WTC11 (cell line): Measurements from ENCODE around the gene DPP10. TPM values are rescaled to one million over a fixed set of nuclear protein-coding genes. Genes with fewer than 3 reads are reported as not detected.

Experiments used
- ATAC-seq: fragments of 200-7000 bp; cut with Tn5 transposase; 2 replicates; pipeline ENCODE4 v1.10.0; 2021; ENCODE audit warnings: mild to moderate bottlenecking, moderate library complexity
- CTCF ChIA-PET: fragments of 300-600 bp; sonication (Branson Sonifier 250); formaldehyde crosslinking; loops from one replicate; lab custom pipeline; 2021; ENCODE audit warnings: antibody characterized with exemption; lab: Charles Lee
- POLR2A ChIA-PET: fragments of 350-600 bp; sonication (Branson Sonifier 250); formaldehyde crosslinking; loops from one replicate; lab custom pipeline; 2021; ENCODE audit warnings: antibody characterized with exemption; lab: Charles Lee
- DNase-seq: peaks from one replicate; pipeline ENCODE4 v3.0.0; 2021; ENCODE audit warnings: low spot score
- H3K27ac Mint-ChIP-seq: 2 replicates; pipeline ENCODE4 v1.8.0; 2021; ENCODE audit warnings: mixed read lengths
- H3K27me3 Mint-ChIP-seq: 2 replicates; pipeline ENCODE4 v1.8.0; 2021; ENCODE audit warnings: low read depth, mild to moderate bottlenecking, moderate library complexity, mixed read lengths
- H3K36me3 Mint-ChIP-seq: 2 replicates; pipeline ENCODE4 v1.8.0; 2021; ENCODE audit warnings: mixed read lengths
- H3K4me1 Mint-ChIP-seq: 2 replicates; pipeline ENCODE4 v1.8.0; 2022; ENCODE audit warnings: mixed read lengths
- H3K4me3 Mint-ChIP-seq: 2 replicates; pipeline ENCODE4 v1.8.0; 2021; ENCODE audit warnings: mild to moderate bottlenecking, moderate library complexity, mixed read lengths
- H3K9me3 Mint-ChIP-seq: 2 replicates; pipeline ENCODE4 v1.8.0; 2021; ENCODE audit warnings: mixed read lengths
- ATF1 ChIP-seq: sonication (generic); formaldehyde crosslinking; IDR thresholded peaks from 2 replicates; pipeline ENCODE4 v1.8.1; 2023; ENCODE audit warnings: mild to moderate bottlenecking, moderate library complexity, missing genetic modification reagents
- ATF6 ChIP-seq: sonication (generic); formaldehyde crosslinking; IDR thresholded peaks from 2 replicates; pipeline ENCODE4 v1.8.1; 2023; ENCODE audit warnings: mild to moderate bottlenecking, missing genetic modification reagents
- CBFB ChIP-seq: sonication (generic); formaldehyde crosslinking; IDR thresholded peaks from 2 replicates; pipeline ENCODE4 v1.8.1; 2022; ENCODE audit warnings: mild to moderate bottlenecking, low read depth, missing genetic modification reagents
- CDX4 ChIP-seq: fragments of 250-450 bp; sonication (Bioruptor Pico); IDR thresholded peaks from 2 replicates; pipeline ENCODE4 v1.9.0; 2021; ENCODE audit warnings: moderate library complexity, mild to moderate bottlenecking, inconsistent platforms, borderline replicate concordance
- E2F1 ChIP-seq: sonication (generic); formaldehyde crosslinking; IDR thresholded peaks from 2 replicates; pipeline ENCODE4 v1.8.0; 2022; ENCODE audit warnings: mild to moderate bottlenecking, missing genetic modification reagents
- E2F4 ChIP-seq: sonication (generic); formaldehyde crosslinking; IDR thresholded peaks from 2 replicates; pipeline ENCODE4 v1.8.1; 2022; ENCODE audit warnings: low read depth, mild to moderate bottlenecking, moderate library complexity, missing genetic modification reagents, borderline replicate concordance
- E2F5 ChIP-seq: sonication (generic); formaldehyde crosslinking; IDR thresholded peaks from 2 replicates; pipeline ENCODE4 v1.8.1; 2022; ENCODE audit warnings: mild to moderate bottlenecking, moderate library complexity, missing genetic modification reagents
- FOXP4 ChIP-seq: sonication (generic); formaldehyde crosslinking; IDR thresholded peaks from 2 replicates; pipeline ENCODE4 v1.8.0; 2022; ENCODE audit warnings: mild to moderate bottlenecking, missing genetic modification reagents
- JUN ChIP-seq: sonication (generic); formaldehyde crosslinking; IDR thresholded peaks from 2 replicates; pipeline ENCODE4 v1.8.0; 2023; ENCODE audit warnings: mild to moderate bottlenecking, missing genetic modification reagents
- KAT7 ChIP-seq: sonication (generic); formaldehyde crosslinking; IDR thresholded peaks from 2 replicates; pipeline ENCODE4 v1.8.1; 2023; ENCODE audit warnings: missing genetic modification reagents, mild to moderate bottlenecking, borderline replicate concordance
- SMAD3 ChIP-seq: sonication (generic); formaldehyde crosslinking; IDR thresholded peaks from 2 replicates; pipeline ENCODE4 v1.8.0; 2022; ENCODE audit warnings: missing genetic modification reagents, mild to moderate bottlenecking, borderline replicate concordance
- SP1 ChIP-seq: sonication (generic); formaldehyde crosslinking; conservative IDR thresholded peaks from 2 replicates; pipeline ENCODE4 v1.8.1; 2022; ENCODE audit warnings: missing genetic modification reagents
- STAT6 ChIP-seq: sonication (generic); formaldehyde crosslinking; conservative IDR thresholded peaks from 2 replicates; pipeline ENCODE4 v1.8.1; 2023; ENCODE audit warnings: mild to moderate bottlenecking, low read depth, missing genetic modification reagents, moderate library complexity
- TEAD1 ChIP-seq: sonication (generic); formaldehyde crosslinking; IDR thresholded peaks from 2 replicates; pipeline ENCODE4 v1.8.0; 2022; ENCODE audit warnings: mild to moderate bottlenecking, missing genetic modification reagents
- TEAD4 ChIP-seq: sonication (generic); formaldehyde crosslinking; IDR thresholded peaks from 2 replicates; pipeline ENCODE4 v1.8.0; 2022; ENCODE audit warnings: mild to moderate bottlenecking, missing genetic modification reagents
- ZBTB21 ChIP-seq: sonication (generic); formaldehyde crosslinking; IDR thresholded peaks from 2 replicates; pipeline ENCODE4 v1.8.1; 2023; ENCODE audit warnings: mild to moderate bottlenecking, missing genetic modification reagents, borderline replicate concordance
- ZBTB43 ChIP-seq: sonication (generic); formaldehyde crosslinking; IDR thresholded peaks from 2 replicates; pipeline ENCODE4 v1.8.1; 2023; ENCODE audit warnings: mild to moderate bottlenecking, missing genetic modification reagents
- ZMAT4 ChIP-seq: fragments of 250-450 bp; sonication (Bioruptor Pico); IDR thresholded peaks from 2 replicates; pipeline ENCODE4 v1.9.0; 2021; ENCODE audit warnings: mild to moderate bottlenecking
- ZNF138 ChIP-seq: sonication (generic); formaldehyde crosslinking; conservative IDR thresholded peaks from 2 replicates; pipeline ENCODE4 v1.8.1; 2022; ENCODE audit warnings: mild to moderate bottlenecking, moderate library complexity, missing genetic modification reagents
- ZNF232 ChIP-seq: sonication (generic); formaldehyde crosslinking; IDR thresholded peaks from 2 replicates; pipeline ENCODE4 v1.8.0; 2022; ENCODE audit warnings: mild to moderate bottlenecking, missing genetic modification reagents
- ZNF317 ChIP-seq: sonication (generic); formaldehyde crosslinking; IDR thresholded peaks from 2 replicates; pipeline ENCODE4 v1.8.1; 2023; ENCODE audit warnings: low read depth, mild to moderate bottlenecking, moderate library complexity, missing genetic modification reagents, borderline replicate concordance
- total RNA-seq: library from RNA; stranded (reverse); gene quantifications from 3 replicates; pipeline ENCODE4 v1.2.3, GENCODE V29; 2021

The DPP10 gene
- total RNA-seq, 1 experiment from 2014 or later, result 4.0 TPM

GRCh38 chr2:114814355-114814754 is 371.9 kb downstream of the DPP10 start (continued):
- TF ChIP-seq ZMAT4 (CRISPR knock-in tag) (no peak), CDX4 (CRISPR knock-in tag) (no peak)

GRCh38 chr2:114821055-114821454 is 378.6 kb downstream of the DPP10 start:
- CTCF ChIA-PET, result no interaction called here
- POLR2A ChIA-PET, result no interaction called here
- Mint-ChIP-seq H3K36me3 (peaks cover 51% of the 10 kb centered on the region), H3K4me1 (peaks cover 19% of the 10 kb centered on the region), H3K4me3 (no peak overlapping the region), H3K27me3 (no peaks in the 10 kb centered on the region; the same call in 1 of the 2 replicates), H3K27ac (no peak overlapping the region), H3K9me3 (peaks cover 81% of the 10 kb centered on the region)
- ATAC-seq, result peak; percentile 68
- TF ChIP-seq TEAD1, result no peak
- DNase-seq, result no peak

GRCh38 chr2:114843963-114844362 is 401.5 kb downstream of the DPP10 start:
- no peaks in the 10 kb centered on the region; the same call in 1 of the 2 replicates for H3K27me3 Mint-ChIP-seq
- H3K4me1 Mint-ChIP-seq, result peaks cover 11% of the 10 kb centered on the region
- CTCF ChIA-PET, result no interaction called here
- H3K9me3 Mint-ChIP-seq, result peaks cover 45% of the 10 kb centered on the region
- peaks cover 21% of the 10 kb centered on the region for H3K36me3 Mint-ChIP-seq
- no peak overlapping the region for H3K4me3 Mint-ChIP-seq
- H3K27ac Mint-ChIP-seq, result no peak overlapping the region
- POLR2A ChIA-PET, result no interaction called here
- ATAC-seq (no peak), DNase-seq (no peak)
- TF ChIP-seq ZBTB21 (CRISPR knock-in tag) (no peak), STAT6 (CRISPR knock-in tag) (no peak), SP1 (CRISPR knock-in tag) (no peak), FOXP4 (CRISPR knock-in tag) (no peak), JUN (CRISPR knock-in tag) (no peak), ZBTB43 (CRISPR knock-in tag) (no peak), ATF6 (CRISPR knock-in tag) (no peak), TEAD1 (no peak), ZNF138 (CRISPR knock-in tag) (no peak), ZNF232 (CRISPR knock-in tag) (no peak), E2F4 (CRISPR knock-in tag) (no peak), SMAD3 (CRISPR knock-in tag) (no peak), KAT7 (no peak), E2F5 (no peak), ATF1 (CRISPR knock-in tag) (no peak), CBFB (CRISPR knock-in tag) (no peak), ZNF317 (CRISPR knock-in tag) (no peak), TEAD4 (CRISPR knock-in tag) (no peak), E2F1 (CRISPR knock-in tag) (no peak)
